ENCODE results near the gene EXTL2. TPM values are rescaled to one million over a fixed set of nuclear protein-coding genes. Genes with fewer than 3 reads are reported as not detected.

EXTL2 gene
- total RNA-seq, 1 experiment from 2014 or later: 37.9 TPM

DNA sequence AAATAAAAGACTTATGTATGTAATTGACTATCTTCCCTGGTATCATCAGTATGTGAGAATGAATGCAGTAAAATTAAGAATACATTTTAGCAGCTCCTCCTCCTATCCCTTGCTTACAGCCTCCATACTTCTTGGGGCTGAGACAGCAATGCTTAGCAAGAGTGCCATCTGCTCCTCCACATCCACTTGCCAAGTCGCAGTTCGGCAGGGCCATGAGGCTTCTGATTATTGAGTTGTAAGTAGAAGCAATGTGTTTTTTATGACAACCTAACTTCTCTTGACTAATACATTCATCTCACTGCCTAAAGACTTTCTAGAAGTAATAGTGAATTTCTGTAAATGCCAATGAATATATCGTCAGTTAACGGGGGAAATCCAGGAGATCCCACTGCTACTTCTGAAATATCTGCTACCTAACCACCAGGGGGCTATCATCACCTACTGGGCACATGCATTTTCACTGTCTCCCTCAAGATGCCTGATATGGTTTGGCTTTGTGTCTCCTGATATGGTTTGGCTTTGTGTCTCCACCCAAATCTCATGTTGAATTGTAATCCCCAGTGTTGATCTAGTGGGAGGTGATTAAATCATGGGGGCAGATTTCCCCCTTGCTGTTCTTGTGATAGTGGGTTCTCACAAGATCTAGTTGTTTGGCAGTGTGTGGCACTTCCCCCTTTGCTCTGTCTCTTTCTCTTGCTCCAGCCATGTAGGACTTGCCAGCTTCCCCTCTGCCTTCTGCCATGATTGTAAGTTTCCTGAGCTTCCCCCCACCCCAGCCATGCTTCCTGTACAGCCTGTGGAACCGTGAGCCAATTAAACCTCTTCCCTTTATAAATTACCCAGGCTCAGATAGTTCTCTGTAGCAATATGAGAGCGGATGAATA lies 59.6 kb downstream of the EXTL2 start:
- H4K20me1 ChIP-seq (ENCODE audit: control insufficient read depth, insufficient read depth, insufficient read length): no peaks in the 10 kb centered on the region
- H3K14ac ChIP-seq (ENCODE audit: insufficient read depth, low read length): no peak overlapping the region
- no peak overlapping the region for H2BK15ac ChIP-seq (ENCODE audit: low read depth, low read length)
- no peak overlapping the region for H4K8ac ChIP-seq (replicated peaks; ENCODE audit: insufficient read length, low read depth, low read length)
- H3K27me3 ChIP-seq (ENCODE audit: insufficient read depth, low read length): no peaks in the 10 kb centered on the region
- no peak overlapping the region for H4K91ac ChIP-seq (ENCODE audit: insufficient read length, low read depth, low read length)
- Mint-ChIP-seq H3K27me3 (ENCODE audit: low read depth) (peaks cover 2% of the 10 kb centered on the region; the same call in 1 of the 2 replicates), H3K4me3 (no peak overlapping the region), H3K4me1 (peaks cover 11 to 14% of the 10 kb centered on the region in 2 experiments), H3K9me3 (peaks cover 2 to 3% of the 10 kb centered on the region in 2 experiments; a peak in 2 of 5 replicates), H3K27ac (no peak overlapping the region; a peak in 1 of 7 replicates), H3K36me3 (ENCODE audit: insufficient read depth in 1 of 3, low read depth in 3 of 3) (no peaks in the 10 kb centered on the region)
- no peak overlapping the region for H2BK120ac ChIP-seq (ENCODE audit: low read depth, low read length, poor library complexity, severe bottlenecking)
- no peak overlapping the region for H3T11ph ChIP-seq (ENCODE audit: low read length)
- no peak overlapping the region for H2BK5ac ChIP-seq (ENCODE audit: insufficient read length, low read length)
- whole genome bisulfite sequencing (ENCODE audit: extremely low coverage, insufficient read length, low lambda C conversion rate): no CpG with 5 or more reads among the region's 6 CpGs
- peak; percentile 78 for TF ChIP-seq CTCF (conservative IDR thresholded peaks at IDR 0.05)
- no peak overlapping the region for H3K23ac ChIP-seq (ENCODE audit: insufficient read length, low read depth, low read length)
- H3K4me2 ChIP-seq (ENCODE audit: insufficient read depth, insufficient read length, low read length): no peak overlapping the region
- no peak overlapping the region for H2AK5ac ChIP-seq (ENCODE audit: insufficient read length, low read length)
- no peak overlapping the region for H3K4ac ChIP-seq (ENCODE audit: low read depth, low read length)
- H2BK20ac ChIP-seq (ENCODE audit: low read depth, low read length, poor library complexity, severe bottlenecking): no peak overlapping the region
- H3K18ac ChIP-seq (ENCODE audit: insufficient read length, low read depth, low read length): no peak overlapping the region
- no peak overlapping the region for H3K56ac ChIP-seq (ENCODE audit: insufficient read length, low read depth, low read length)
- no peaks in the 10 kb centered on the region for H3K9me3 ChIP-seq (ENCODE audit: control insufficient read depth, low read depth, low read length)
- no peak overlapping the region for H2BK12ac ChIP-seq (ENCODE audit: insufficient read length, low read depth, low read length)
- H3K79me2 ChIP-seq (ENCODE audit: insufficient read depth, low read length): peaks cover 2% of the 10 kb centered on the region; the same call in 1 of the 2 replicates
- peak; percentile 46 for DNase-seq
- no peak overlapping the region for H3K27ac ChIP-seq (ENCODE audit: insufficient read length, low read depth, low read length)
- no peak overlapping the region for H2AFZ ChIP-seq (ENCODE audit: low read length)
- no peaks in the 10 kb centered on the region for H3K23me2 ChIP-seq (ENCODE audit: insufficient read length, low read depth, low read length, poor library complexity, severe bottlenecking)
- H3K79me1 ChIP-seq (ENCODE audit: insufficient read depth, low read depth, low read length, poor library complexity, severe bottlenecking): no peaks in the 10 kb centered on the region
- H3K9ac ChIP-seq (ENCODE audit: extremely low read depth, insufficient read length, low read length): no peak overlapping the region
- no peaks in the 10 kb centered on the region for H3K4me1 ChIP-seq (ENCODE audit: insufficient read depth, low read length)
- no peak overlapping the region for H4K5ac ChIP-seq (ENCODE audit: insufficient read length, low read depth, low read length)
